DLD1 (cell line): ENCODE results near the gene N4BP2L2.

Experiments used
- in situ Hi-C: cut with HindIII; loops from 2 replicates; pipeline ENCODE4 v1.10.0; 2017; ENCODE audit warnings: low sequenced_read_pairs

The N4BP2L2 gene

GRCh38 chr13:32471187-32471922 lies 67.2 kb downstream of the N4BP2L2 start:
- in situ Hi-C loops = no loop called here

GRCh38 chr13:32468502-32469142 lies 70.0 kb downstream of the N4BP2L2 start:
- in situ Hi-C loops = no loop called here

- in situ Hi-C loops = no loop called here
These were observed 82.0 kb downstream of the N4BP2L2 start for GRCh38 chr13:32456591-32456990.

DNA sequence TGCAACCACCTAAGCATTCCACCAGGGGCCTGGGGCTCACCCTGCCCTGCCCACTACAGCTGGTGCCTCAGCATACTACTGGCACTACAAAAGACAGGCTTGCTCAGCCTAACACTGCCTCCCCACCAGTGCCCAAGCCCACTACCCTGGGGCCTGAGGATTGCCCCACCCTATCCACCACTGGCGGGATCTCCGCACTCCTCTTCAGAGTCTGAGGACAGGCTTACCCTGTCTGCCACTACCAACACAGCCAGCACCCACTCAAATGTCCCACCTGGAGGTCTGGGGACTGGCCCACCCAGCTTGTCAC lies 83.0 kb downstream of the N4BP2L2 start:
- in situ Hi-C loops = no loop called here

DNA sequence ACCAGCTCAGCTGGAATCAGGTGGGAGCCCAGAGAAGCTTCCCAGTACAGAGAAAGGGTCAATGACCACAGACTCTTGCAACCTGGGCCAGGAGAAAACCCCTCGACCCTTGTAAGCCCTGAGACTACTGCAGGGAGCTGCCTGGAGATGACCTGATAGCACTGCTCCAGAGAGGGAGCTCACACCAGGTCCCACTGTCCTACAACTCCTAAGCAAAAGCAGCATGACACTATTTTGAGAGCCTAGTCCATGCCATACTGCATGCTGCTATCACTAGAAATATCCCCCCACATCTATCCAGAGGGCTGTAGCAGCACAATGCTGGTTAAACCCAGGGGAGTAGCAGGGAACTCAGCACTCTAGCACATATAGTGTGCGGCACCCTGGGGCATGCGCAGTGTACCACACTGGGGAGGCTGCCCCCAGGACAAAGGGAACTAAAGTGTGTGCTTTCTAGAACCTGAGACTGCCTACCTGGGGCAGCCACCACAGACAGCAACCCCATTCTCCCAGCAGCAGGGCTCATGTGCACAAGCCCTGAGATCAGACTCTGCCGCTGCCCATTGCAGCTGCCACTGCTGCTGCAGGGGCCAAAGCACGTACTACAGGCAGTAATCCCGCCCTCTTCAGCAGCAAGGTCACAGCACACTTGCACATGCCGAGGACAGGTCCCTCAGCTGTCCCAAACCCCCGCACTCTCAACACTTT lies 83.6 kb downstream of the N4BP2L2 start:
- in situ Hi-C loops = no loop called here

- in situ Hi-C loops = no loop called here
These were observed 84.6 kb downstream of the N4BP2L2 start for GRCh38 chr13:32453981-32454380.

GRCh38 chr13:32448972-32449371 lies 89.6 kb downstream of the N4BP2L2 start:
- in situ Hi-C loops = no loop called here

DNA sequence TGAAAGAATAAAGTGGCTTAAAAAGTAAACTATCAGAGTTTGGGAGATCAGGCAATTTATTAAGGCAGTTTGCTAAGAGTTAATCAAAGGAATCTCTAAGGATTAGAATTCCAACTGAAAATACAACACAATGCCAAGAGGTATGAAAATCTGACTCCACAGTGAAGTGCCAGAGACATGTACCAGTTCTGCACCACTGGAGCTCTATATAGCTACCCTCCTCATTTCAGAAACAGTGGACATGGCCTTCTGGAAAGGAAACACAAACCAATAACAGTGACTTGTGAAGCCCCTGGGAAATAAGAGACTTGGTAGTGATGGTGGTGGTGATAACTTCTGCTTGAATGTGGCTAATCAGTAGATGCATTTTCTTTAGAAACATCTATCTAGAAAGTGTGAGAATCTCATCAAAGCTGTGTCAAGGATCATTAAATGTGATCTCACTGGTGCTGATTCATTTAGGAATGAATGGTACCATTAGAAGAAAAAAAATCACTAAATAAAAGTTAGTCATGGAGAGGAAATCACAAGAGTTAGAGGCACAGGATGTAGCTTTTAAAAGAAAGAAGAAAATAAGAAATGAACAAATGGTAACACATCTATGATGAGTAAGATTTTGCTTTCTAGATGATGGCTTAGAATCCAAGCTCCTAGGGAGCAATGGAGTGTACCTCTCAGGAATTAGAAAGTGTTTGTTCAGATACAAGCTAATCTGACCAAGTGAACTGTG lies 90.5 kb downstream of the N4BP2L2 start:
- in situ Hi-C loops = no loop called here

GRCh38 chr13:32446773-32447465 lies 91.7 kb downstream of the N4BP2L2 start:
- in situ Hi-C loops = no loop called here

- in situ Hi-C loops = no loop called here
These were observed 92.4 kb downstream of the N4BP2L2 start for GRCh38 chr13:32446220-32446619.

GRCh38 chr13:32445461-32445860 lies 93.1 kb downstream of the N4BP2L2 start:
- in situ Hi-C loops = no loop called here

- in situ Hi-C loops = no loop called here
These were observed 95.5 kb downstream of the N4BP2L2 start for GRCh38 chr13:32443111-32443510.

DNA sequence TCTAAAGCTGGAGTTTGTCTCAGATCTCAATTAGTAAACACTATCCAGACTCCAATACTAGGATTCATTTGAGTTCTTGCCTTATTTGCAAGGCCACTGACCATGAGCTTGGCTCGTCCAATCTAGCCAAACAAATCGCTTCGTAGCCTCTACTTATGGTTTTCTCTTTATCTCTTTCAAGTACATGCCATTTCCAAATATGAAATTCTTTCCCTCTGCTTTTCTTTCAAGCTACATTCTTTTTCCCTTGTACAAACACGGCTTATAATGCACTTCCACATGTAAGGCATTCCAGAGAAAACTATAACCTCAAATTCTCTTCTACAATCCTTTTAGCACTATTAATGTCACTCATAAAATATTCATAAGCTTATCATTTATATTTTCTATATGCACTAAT lies 99.7 kb downstream of the N4BP2L2 start:
- in situ Hi-C loops = no loop called here

GRCh38 chr13:32432856-32433255 lies 105.7 kb downstream of the N4BP2L2 start:
- in situ Hi-C loops = no loop called here

DNA sequence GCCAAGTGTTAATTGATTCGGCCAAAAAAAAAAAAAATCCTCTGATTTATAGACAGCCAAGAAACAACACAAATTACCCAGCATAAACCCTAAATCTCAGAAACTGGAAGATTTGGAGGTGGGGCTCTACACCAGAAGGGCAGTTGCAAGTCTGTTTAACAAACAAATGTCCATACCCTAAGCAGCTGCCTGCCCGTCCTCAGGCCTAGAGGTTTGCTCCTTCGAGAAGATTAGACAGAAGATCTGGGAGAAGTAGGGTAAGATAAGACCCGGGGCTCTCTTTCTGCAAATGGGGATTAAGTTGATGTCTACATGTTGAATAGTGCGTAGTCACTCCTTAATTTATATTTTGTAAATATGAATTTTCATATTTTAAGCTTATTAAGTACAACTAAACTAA lies 107.2 kb downstream of the N4BP2L2 start:
- in situ Hi-C loops = no loop called here

DNA sequence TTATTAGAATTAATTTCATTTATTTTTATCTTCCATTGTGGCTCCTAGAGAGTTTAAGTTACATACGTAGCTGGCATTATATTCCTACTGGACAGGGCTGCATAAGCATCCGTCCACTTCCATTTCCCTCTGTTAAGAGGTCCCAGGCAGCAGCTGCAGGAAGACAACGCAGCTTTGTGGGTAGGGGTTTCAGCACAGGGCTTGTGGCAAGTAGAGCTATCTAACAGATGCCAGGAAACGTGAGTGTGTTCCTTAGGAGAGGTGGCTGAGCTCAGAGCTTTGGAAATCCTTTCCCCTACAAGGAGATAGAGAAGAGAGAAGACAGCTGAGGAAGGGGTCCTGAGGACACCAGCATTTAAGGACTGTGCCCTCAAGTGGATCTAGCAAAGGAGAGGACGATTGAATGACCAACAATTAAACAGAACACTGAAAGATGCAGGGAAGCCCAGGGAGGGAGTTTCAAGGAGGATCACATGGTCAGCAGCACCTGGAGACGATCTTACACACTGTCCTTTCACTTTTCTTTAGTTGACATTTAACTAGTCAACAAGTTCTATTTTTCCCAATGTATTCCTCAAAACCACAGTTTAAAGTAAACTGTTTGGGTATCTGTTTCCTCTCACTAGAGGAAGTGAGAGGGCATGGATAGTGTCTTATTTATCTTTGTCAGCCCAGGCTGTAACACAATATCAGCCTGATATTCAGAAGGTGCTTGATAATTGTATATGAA lies 108.4 kb downstream of the N4BP2L2 start:
- in situ Hi-C loops = no loop called here

DNA sequence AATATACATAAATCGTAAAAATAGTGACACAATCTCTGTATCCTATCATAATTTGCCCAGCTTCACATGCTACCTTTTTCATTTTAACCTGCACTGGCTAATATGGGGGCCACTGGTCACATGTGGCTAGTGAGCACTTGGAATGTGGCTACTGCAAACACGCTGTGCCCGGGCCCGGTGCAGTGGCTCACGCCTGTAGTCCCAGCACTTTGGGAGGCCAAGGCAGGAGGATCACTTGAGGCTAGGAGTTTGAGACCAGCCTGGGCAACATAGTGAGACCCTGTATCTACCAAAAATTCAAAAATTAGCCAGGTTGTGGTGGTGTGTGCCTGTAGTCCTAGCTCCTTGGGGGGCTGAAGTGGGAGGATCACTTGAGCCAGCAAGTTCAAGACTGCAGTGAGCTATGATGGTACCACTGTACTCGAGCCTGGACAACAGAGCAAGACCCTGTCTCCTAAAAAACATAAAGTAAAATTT lies 109.1 kb downstream of the N4BP2L2 start:
- in situ Hi-C loops = no loop called here

- in situ Hi-C loops = no loop called here
These were observed 109.8 kb downstream of the N4BP2L2 start for GRCh38 chr13:32428581-32429432.
